BJ (cell line): Measurements from ENCODE around the gene METAP1. TPM values are rescaled to one million over a fixed set of nuclear protein-coding genes. Genes with fewer than 3 reads are reported as not detected.
A peak's percentile ranks its signal among the peaks of the same experiment; 100 is the strongest.

ENCODE experiments used
- CTCF ChIA-PET: fragments of 350-600 bp; formaldehyde crosslinking; extraction: SDS; loops from one replicate; lab custom pipeline; 2021; ENCODE audit warnings: antibody characterized with exemption, inconsistent platforms; lab: Yijun Ruan, JAX
- POLR2A ChIA-PET: fragments of 300-600 bp; sonication (Branson Sonifier 250); formaldehyde crosslinking; extraction: SDS; loops from one replicate; lab custom pipeline; 2021; ENCODE audit warnings: antibody characterized with exemption; lab: Charles Lee
- DNase-seq: peaks from one replicate; pipeline ENCODE4 v3.0.0-alpha.2; 2011; ENCODE audit warnings: low read depth
- H3K27me3 ChIP-seq: 2 replicates; pipeline ENCODE4 v1.6.0; 2011; ENCODE audit warnings: low read length; ENCODE audit not compliant: control insufficient read depth, insufficient read depth
- H3K36me3 ChIP-seq: 2 replicates; pipeline ENCODE4 v1.5.1; 2011; ENCODE audit warnings: low read length; ENCODE audit not compliant: control insufficient read depth, insufficient read depth
- H3K4me3 ChIP-seq: 2 replicates; pipeline ENCODE4 v1.5.1; 2011; ENCODE audit warnings: low read depth, mild to moderate bottlenecking, control low read depth, low read length
- polyA plus RNA-seq: library from polyadenylated mRNA; depleted of rRNA; stranded (reverse); fragments of >200 nt; gene quantifications from 2 replicates; pipeline ENCODE4 v1.2.3, GENCODE V29; 2011
- TF ChIP-seq, protein P1 (sequence below): IDR thresholded peaks from 2 replicates; pipeline ENCODE4 v1.5.1; 2011; ENCODE audit warnings: low read depth, mild to moderate bottlenecking, control low read depth, inconsistent platforms, low read length, moderate library complexity; ENCODE audit not compliant: insufficient read depth

The METAP1 gene
- polyA plus RNA-seq, 1 experiment = 50.2 TPM

DNA sequence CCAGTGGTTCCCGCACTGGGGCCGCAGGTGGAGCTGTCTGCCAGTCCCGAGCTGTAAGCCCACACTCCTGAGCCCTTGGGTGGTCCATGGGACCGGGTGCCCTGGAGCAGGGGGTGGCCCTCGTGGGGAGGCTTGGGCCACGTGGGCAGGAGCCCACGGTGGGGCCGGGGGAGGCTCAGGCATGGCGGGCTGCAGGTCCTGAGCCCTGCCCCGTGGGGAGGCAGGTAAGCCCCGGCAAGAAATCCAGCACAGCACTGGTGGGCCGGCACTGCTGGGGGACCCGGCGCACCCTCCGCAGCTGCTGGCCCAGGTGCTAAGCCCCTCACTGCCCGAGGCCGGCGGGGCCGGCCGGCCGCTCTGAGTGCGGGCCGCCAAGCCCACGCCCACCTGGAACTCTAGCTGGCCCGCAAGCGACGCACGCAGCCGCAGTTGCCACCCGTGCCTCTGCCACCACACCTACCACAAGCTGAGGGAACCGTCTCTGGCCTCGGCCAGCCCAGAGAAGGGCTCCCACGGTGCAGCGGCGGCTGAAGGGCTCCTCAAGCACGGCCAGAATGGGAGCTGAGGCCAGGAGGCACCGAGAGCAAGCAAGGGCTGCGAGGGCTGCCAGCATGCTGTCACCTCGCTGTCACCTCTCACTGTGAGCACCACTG, 2.0 kb upstream of the METAP1 start:
- POLR2A ChIA-PET = no interaction called here

DNA sequence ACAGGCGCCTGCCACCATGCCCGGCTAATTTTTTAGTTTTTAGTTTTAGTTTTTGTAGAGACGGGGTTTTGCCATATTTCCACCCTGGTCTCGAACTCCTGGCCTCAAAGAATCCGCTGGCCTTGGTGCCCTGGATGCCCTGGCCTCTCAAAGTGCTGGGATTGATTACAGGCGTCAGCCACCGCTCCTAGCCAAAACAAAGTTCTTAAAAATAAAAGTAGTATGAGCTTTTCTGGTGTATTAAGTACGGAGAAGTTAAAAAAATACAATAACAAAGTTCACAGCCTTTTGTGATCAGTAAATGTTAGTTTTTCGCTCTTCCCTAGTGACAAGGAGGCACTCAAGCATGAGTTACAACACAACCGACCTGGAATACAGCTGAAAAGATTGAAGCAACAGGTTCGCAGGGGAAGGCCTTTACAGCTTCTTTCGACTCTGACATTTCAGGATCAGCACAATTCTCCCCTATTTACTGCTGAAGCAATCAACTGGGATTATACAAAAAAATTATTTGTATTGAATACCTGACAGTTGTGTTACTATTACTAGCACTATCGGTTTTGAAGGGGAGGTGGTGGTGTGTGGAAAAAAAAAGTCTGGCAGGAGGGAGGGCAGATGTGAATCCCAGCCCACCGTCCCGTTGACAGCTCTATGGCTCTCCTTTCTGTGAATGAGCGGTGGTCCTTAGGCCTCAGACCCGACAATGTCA, 893 bp upstream of the METAP1 start:
- TF ChIP-seq, protein P1, sequence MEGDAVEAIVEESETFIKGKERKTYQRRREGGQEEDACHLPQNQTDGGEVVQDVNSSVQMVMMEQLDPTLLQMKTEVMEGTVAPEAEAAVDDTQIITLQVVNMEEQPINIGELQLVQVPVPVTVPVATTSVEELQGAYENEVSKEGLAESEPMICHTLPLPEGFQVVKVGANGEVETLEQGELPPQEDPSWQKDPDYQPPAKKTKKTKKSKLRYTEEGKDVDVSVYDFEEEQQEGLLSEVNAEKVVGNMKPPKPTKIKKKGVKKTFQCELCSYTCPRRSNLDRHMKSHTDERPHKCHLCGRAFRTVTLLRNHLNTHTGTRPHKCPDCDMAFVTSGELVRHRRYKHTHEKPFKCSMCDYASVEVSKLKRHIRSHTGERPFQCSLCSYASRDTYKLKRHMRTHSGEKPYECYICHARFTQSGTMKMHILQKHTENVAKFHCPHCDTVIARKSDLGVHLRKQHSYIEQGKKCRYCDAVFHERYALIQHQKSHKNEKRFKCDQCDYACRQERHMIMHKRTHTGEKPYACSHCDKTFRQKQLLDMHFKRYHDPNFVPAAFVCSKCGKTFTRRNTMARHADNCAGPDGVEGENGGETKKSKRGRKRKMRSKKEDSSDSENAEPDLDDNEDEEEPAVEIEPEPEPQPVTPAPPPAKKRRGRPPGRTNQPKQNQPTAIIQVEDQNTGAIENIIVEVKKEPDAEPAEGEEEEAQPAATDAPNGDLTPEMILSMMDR = no peak
- ChIA-PET CTCF (interaction anchor here (0.6 to 5.6 kb wide), 17 partner anchors 8 to 409 kb away, joined by 3 to 46 read pairs (median 3); partner anchors contain the start of genes ADH5 and EIF4E), POLR2A (interaction anchor here (0.6 kb wide), 2 partner anchors 94 to 409 kb away, joined by 3 to 4 read pairs; no protein-coding TSS in a partner anchor)
- Histone ChIP-seq H3K27me3 (no peaks in the 10 kb centered on the region), H3K36me3 (no peaks in the 10 kb centered on the region), H3K4me3 (peak overlapping the region; percentile 56)
- DNase-seq = no peak

More for the DNA sequence above, 2.0 kb upstream of the METAP1 start:
- H3K27me3 ChIP-seq = no peaks in the 10 kb centered on the region
- no peak overlapping the region for H3K4me3 ChIP-seq
- no peaks in the 10 kb centered on the region for H3K36me3 ChIP-seq
- no peak for DNase-seq
- TF ChIP-seq, protein P1 = no peak
- CTCF ChIA-PET = interaction anchor here (1.4 to 5.6 kb wide), 2 partner anchors 12 to 64 kb away, joined by 3 to 46 read pairs; no protein-coding TSS in a partner anchor

DNA sequence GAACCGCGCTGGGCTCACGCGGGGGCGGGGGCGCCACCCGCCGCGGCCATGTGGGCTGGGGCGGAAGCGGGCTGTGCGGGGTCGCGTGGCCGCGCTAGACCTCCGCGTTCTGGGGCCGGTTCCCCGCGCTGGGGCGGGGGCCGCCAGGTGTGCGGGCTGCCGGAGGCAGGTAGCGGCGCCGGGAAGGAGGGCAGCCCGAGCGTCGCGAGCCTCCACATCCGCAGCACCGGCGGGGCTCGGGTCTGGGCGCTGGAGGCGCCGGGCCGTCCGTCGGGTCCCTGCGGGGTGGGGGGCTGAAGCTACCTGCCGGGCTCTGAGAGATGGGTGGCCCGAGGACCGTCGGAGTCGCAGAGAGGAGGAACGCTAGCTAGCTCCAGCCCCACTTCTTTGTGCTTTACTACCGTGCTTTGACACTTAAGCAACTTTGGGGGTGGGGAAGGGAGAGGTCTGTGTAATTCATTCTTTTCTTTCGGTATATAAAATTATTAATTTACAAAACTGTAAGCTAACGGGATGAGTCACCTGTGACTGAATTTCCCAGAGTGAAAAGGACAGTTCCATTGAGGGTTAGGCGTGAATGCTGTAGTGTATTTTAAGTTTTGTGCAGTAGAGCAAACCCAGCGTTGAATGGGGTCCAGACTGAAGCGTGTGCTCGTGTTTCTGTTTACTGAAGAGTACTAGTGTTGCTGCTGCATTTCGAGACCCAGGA, 689 bp downstream of the METAP1 start:
- ChIA-PET CTCF (interaction anchor here (0.8 to 5.6 kb wide), 9 partner anchors 15 to 408 kb away, joined by 3 to 46 read pairs (median 4); no protein-coding TSS in a partner anchor), POLR2A (interaction anchor here (0.6 kb wide), 1 partner anchor 92 kb away, joined by 3 read pairs; no protein-coding TSS in a partner anchor)
- no peaks in the 10 kb centered on the region for H3K36me3 ChIP-seq
- no peaks in the 10 kb centered on the region for H3K27me3 ChIP-seq
- TF ChIP-seq, protein P1 = no peak
- peak overlapping the region; percentile 95 for H3K4me3 ChIP-seq
- DNase-seq = no peak

DNA sequence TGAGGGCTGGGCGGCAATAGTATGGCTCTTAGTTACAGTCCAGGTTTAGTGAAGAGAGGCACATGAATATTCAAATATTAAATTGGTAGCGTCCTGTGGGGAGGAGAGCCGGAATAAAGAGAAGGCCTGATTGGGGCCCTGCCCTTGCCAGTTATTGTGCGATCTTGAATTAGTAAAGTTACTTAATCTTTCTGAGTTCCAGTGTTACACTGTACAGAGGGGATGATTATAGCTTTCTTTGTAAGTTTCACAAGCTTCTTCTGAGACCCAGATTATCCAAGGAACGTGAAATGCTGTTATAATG, 1.2 kb downstream of the METAP1 start:
- TF ChIP-seq, protein P1 = no peak
- Histone ChIP-seq H3K27me3 (no peaks in the 10 kb centered on the region), H3K36me3 (no peaks in the 10 kb centered on the region), H3K4me3 (peak overlapping the region; percentile 95)
- ChIA-PET CTCF (interaction anchor here (1.7 to 5.6 kb wide), 2 partner anchors 58 to 61 kb away, joined by 5 to 46 read pairs; no protein-coding TSS in a partner anchor), POLR2A (no interaction called here)
- DNase-seq = no peak

DNA sequence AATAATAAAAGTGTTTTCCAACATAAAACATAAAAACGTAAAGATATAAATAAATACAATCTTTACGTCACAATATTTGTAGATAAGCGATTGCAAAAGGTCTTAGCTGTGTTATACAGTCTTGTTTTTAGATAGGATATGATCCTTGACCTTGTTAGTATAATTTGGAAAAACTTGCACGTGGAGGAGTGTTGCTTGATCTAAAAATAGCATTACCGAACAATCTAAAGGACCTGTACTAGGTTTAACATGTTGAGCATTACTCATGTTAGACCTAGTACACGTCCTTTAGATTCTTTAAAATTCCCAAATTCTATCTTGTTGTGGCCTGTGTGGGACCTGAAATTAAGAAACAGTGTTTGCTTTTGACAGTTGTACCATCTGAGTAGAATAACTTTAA, 1.6 kb downstream of the METAP1 start:
- TF ChIP-seq, protein P1 = no peak
- Histone ChIP-seq H3K36me3 (no peaks in the 10 kb centered on the region), H3K4me3 (no peak overlapping the region; the same call in 1 of the 2 replicates), H3K27me3 (no peaks in the 10 kb centered on the region)
- no peak for DNase-seq
- ChIA-PET CTCF (interaction anchor here (0.7 to 5.6 kb wide), 3 partner anchors 31 to 60 kb away, joined by 3 to 46 read pairs (median 3); no protein-coding TSS in a partner anchor), POLR2A (no interaction called here)
